ENCODE results near the gene ALAS1. TPM values are rescaled to one million over a fixed set of nuclear protein-coding genes. Genes with fewer than 3 reads are reported as not detected.

The ALAS1 gene
- total RNA-seq, 1 donor from 2014 or later, result 41.5 TPM

- no peak overlapping the region for H3K27ac ChIP-seq
These were observed 5.7 kb downstream of the ALAS1 start for GRCh38 chr3:52203701-52204100.

GRCh38 chr3:52204337-52205073, 6.5 kb downstream of the ALAS1 start:
- TF ChIP-seq CTCF (IDR thresholded peaks at IDR 0.05), result no peak
- peak in 1 of 2 donors; percentile 35 for TF ChIP-seq POLR2AphosphoS5 (IDR thresholded peaks at IDR 0.05; ENCODE audit: insufficient read depth in 1 of 2, low read depth in 1 of 2)
- no peak overlapping the region for H3K27ac ChIP-seq
- no peak overlapping the region for H3K4me3 ChIP-seq
- intact Hi-C loops (cut with DNase I), result no loop called here
- H3K27me3 ChIP-seq, result no peaks in the 10 kb centered on the region
- H3K36me3 ChIP-seq, result peaks cover 0 to 79% of the 10 kb centered on the region in 2 donors
- H3K4me1 ChIP-seq, result peaks cover 12% of the 10 kb centered on the region
- no peak for DNase-seq (ENCODE audit: extremely low spot score in 2 of 2)
- no peaks in the 10 kb centered on the region for H3K9me3 ChIP-seq

More at GRCh38 chr3:52203701-52204100, 5.7 kb downstream of the ALAS1 start:
- no peak for DNase-seq (ENCODE audit: extremely low spot score in 2 of 2)
- Histone ChIP-seq H3K4me3 (no peak overlapping the region), H3K36me3 (peaks cover 0 to 71% of the 10 kb centered on the region in 2 donors), H3K9me3 (no peaks in the 10 kb centered on the region), H3K27me3 (no peaks in the 10 kb centered on the region), H3K4me1 (peaks cover 20% of the 10 kb centered on the region)
- TF ChIP-seq CTCF (IDR thresholded peaks at IDR 0.05) (no peak), POLR2A (IDR thresholded peaks at IDR 0.05) (no peak), POLR2AphosphoS5 (IDR thresholded peaks at IDR 0.05; ENCODE audit: insufficient read depth in 1 of 2, low read depth in 1 of 2) (no peak)
- intact Hi-C loops (cut with DNase I), result no loop called here

GRCh38 chr3:52205727-52206372, 7.9 kb downstream of the ALAS1 start:
- intact Hi-C loops (cut with DNase I), result no loop called here

GRCh38 chr3:52208556-52208955, 10.6 kb downstream of the ALAS1 start:
- Histone ChIP-seq H3K36me3 (peaks cover 0 to 91% of the 10 kb centered on the region in 2 donors), H3K9me3 (no peaks in the 10 kb centered on the region), H3K4me3 (no peak overlapping the region), H3K4me1 (no peaks in the 10 kb centered on the region), H3K27me3 (no peaks in the 10 kb centered on the region), H3K27ac (no peak overlapping the region)
- TF ChIP-seq POLR2AphosphoS5 (IDR thresholded peaks at IDR 0.05; ENCODE audit: insufficient read depth in 1 of 2, low read depth in 1 of 2) (no peak), POLR2A (IDR thresholded peaks at IDR 0.05) (no peak), CTCF (IDR thresholded peaks at IDR 0.05) (no peak)
- intact Hi-C loops (cut with DNase I), result no loop called here
- no peak for DNase-seq (ENCODE audit: extremely low spot score in 2 of 2)

More at GRCh38 chr3:52205727-52206372, 7.9 kb downstream of the ALAS1 start:
- Histone ChIP-seq H3K4me1 (no peaks in the 10 kb centered on the region), H3K4me3 (no peak overlapping the region), H3K36me3 (peaks cover 0 to 92% of the 10 kb centered on the region in 2 donors), H3K9me3 (no peaks in the 10 kb centered on the region), H3K27ac (no peak overlapping the region), H3K27me3 (no peaks in the 10 kb centered on the region)
- no peak for TF ChIP-seq POLR2AphosphoS5 (IDR thresholded peaks at IDR 0.05; ENCODE audit: insufficient read depth in 1 of 2, low read depth in 1 of 2)
- TF ChIP-seq POLR2A (IDR thresholded peaks at IDR 0.05), result no peak
- no peak for TF ChIP-seq CTCF (IDR thresholded peaks at IDR 0.05)
- DNase-seq (ENCODE audit: extremely low spot score in 2 of 2), result no peak

GRCh38 chr3:52210037-52210436, 12.1 kb downstream of the ALAS1 start:
- Histone ChIP-seq H3K9me3 (no peaks in the 10 kb centered on the region), H3K4me1 (no peaks in the 10 kb centered on the region), H3K36me3 (peaks cover 0 to 90% of the 10 kb centered on the region in 2 donors), H3K27ac (no peak overlapping the region), H3K4me3 (no peak overlapping the region), H3K27me3 (no peaks in the 10 kb centered on the region)
- no peak for TF ChIP-seq CTCF (IDR thresholded peaks at IDR 0.05)
- TF ChIP-seq POLR2AphosphoS5 (IDR thresholded peaks at IDR 0.05; ENCODE audit: insufficient read depth in 1 of 2, low read depth in 1 of 2), result no peak
- TF ChIP-seq POLR2A (IDR thresholded peaks at IDR 0.05), result no peak
- DNase-seq (ENCODE audit: extremely low spot score in 2 of 2), result no peak
- intact Hi-C loops (cut with DNase I), result no loop called here
